HG02943 (cell line): Measurements from ENCODE around the gene GNAQ.
"Not testable (repeated sequence)": the region's sequence is repeated elsewhere in the genome, so short reads cannot be mapped to it uniquely, and the experiment has no call there.

Source experiments
- ATAC-seq: cut with Tn5 transposase; IDR thresholded peaks from one replicate; pipeline ENCODE4 v1.9.1; 2021; ENCODE audit warnings: mild to moderate bottlenecking, low read depth, moderate library complexity; ENCODE audit not compliant: unreplicated experiment

Gene GNAQ

GRCh38 chr9:77760919-77761318 lies 270.7 kb downstream of the GNAQ start:
- not testable (repeated sequence) for ATAC-seq

- ATAC-seq = no peak
Observed at GRCh38 chr9:77759391-77759790, 272.2 kb downstream of the GNAQ start.

DNA sequence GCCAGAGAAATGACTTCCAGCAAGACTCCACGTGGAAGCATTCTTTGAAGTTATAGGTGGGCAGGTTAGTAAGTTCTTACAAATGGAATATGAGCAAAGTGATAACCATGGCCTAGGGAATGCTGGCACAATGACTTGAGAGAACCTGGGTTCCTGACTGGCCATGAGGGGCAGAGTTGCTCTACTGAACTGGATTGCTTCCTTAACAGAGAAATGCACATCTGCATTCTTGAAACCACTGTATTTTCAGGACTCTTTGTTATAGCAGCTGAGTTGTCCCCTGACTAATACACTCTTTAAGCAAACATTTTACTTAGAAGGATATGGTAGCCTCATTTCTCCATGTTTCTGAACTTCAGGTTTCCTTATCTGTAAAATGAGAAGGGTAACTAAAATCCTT lies 275.2 kb downstream of the GNAQ start:
- no peak for ATAC-seq

DNA sequence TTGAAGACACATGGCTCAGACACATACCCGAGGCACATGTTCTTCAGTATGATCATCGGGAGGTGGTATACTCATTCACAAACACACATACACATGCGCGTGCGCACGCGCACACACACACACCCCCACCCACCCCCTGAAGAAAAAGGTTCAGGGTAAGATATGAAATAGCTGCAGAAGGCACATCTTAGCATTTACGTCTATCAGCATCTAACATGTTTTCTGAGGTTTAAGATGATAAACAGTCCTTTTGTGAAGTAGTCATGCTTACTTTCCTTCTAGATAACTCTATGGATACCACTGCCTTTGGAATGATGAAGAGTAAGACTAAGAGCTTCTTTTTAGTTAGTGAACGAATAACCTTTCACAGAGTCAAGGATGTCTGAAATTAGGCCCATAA lies 278.4 kb downstream of the GNAQ start:
- ATAC-seq = no peak

DNA sequence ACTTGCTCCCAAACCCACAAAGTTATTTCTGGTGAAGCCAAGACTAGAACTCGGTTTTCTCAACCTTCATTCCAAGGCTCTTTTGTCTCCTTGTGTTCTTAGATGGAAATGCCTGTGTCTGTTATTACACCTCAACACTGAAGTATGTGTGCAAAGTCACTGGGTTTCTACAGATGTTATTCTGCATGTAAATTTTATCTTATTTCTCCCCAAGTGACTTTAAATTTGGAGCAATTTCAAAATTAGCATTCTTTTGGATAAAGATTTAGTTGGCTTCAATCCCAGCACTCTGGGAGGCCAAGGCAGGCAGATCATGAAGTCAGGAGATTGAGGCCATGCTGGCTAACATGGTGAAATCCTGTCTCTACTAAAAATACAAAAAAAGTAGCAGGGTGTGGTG lies 279.1 kb downstream of the GNAQ start:
- ATAC-seq = no peak

- no peak for ATAC-seq
Observed at GRCh38 chr9:77751341-77752091, 280.1 kb downstream of the GNAQ start.

DNA sequence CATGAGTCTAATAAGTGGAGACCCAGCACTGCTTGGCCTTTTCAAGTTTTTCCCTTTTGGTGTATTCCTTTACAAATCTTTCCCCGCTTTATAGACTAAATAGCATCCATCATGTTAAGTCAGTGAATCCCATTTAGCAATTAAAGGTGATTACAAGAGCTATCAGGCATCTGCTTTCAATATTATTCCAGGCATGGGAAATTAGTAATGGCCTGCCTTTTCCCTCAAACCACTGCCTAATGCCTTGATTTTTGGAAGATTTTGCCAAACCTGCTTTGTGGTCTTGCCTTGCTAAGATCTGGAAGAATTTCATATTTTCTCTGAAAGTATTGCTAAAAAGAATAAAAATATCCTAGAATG lies 280.6 kb downstream of the GNAQ start:
- ATAC-seq = no peak

GRCh38 chr9:77750284-77750683 lies 281.3 kb downstream of the GNAQ start:
- ATAC-seq = no peak

DNA sequence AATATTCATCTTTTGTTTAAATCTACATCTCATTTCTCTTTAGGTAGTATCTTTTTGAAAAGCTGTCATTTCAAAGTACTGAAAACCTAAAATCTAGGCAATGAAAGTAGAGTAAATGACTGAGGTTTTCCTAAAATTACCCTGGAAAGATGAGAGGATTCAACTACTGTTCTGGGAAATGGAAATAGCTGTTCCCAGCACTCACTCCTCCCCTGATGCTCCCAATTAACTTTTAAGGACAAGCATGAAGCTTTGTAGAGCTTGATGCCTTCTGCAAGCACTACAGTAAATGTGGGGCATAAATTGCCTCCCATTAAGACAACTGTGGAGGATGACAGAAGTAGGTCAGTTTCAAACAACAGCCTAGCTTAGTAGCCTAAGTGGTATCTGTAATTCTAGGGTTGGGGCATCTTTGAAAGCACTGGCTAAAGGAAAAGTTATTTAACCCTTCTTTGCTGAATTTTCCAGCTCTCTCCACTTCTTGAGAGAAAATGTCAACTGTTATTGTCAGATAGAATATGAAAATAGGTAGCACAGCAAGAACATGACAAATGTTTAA lies 283.3 kb downstream of the GNAQ start:
- ATAC-seq = no peak

- ATAC-seq = no peak
Observed at GRCh38 chr9:77747163-77747562, 284.4 kb downstream of the GNAQ start.

DNA sequence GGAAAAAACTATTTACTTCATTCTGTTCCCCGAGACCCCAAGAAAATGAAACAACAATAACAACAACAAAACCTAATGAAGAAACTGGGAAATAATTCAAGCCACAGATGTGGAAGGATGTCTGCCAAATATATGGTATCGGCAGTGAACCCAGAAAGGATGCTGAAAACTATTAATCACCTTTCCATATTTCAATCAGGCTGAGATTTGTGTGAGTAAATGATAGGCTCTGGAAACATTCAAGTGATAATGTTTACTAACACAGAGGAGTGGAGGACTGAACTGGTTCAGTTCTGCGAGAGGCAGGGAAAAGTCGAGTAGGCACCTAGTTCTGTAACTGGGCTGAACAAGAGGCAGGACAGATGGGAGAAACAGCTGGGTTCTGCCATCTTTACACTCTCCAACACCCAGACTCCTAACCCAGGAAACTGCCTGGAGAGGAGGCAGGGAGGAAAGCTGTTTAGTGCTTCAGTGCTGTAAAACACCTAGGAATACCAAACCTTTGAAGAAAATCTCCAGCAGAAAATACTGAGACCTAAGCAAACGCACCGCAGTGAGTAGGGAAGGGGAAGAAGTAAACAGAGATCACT lies 286.7 kb downstream of the GNAQ start:
- ATAC-seq = no peak

- no peak for ATAC-seq
Observed at GRCh38 chr9:77743386-77743785, 288.2 kb downstream of the GNAQ start.

- ATAC-seq = no peak
Observed at GRCh38 chr9:77738932-77739331, 292.7 kb downstream of the GNAQ start.

GRCh38 chr9:77735494-77735893 lies 296.1 kb downstream of the GNAQ start:
- ATAC-seq = no peak

GRCh38 chr9:77731930-77732329 lies 299.7 kb downstream of the GNAQ start:
- no peak for ATAC-seq

GRCh38 chr9:77731008-77731698 lies 300.5 kb downstream of the GNAQ start:
- ATAC-seq = no peak

DNA sequence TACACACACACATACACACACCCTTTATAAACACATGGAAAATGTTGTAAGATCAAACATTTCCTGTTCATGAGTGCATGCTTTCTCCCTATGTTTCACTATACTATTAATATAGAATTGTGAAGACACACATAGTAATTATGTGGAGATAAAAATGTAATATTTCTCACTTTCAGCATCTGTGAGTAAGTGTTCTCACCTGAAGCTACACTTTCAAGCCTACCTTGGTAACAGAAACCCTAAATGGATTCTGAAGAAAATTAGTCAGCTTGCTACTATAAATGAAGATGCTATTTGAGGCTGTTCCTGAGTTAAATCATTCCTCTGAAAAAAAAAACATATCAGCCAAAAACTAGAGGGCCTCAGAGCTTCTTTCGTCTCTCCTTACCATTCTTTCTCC lies 302.4 kb downstream of the GNAQ start:
- ATAC-seq = no peak

GRCh38 chr9:77726814-77727213 lies 304.8 kb downstream of the GNAQ start:
- ATAC-seq = no peak

DNA sequence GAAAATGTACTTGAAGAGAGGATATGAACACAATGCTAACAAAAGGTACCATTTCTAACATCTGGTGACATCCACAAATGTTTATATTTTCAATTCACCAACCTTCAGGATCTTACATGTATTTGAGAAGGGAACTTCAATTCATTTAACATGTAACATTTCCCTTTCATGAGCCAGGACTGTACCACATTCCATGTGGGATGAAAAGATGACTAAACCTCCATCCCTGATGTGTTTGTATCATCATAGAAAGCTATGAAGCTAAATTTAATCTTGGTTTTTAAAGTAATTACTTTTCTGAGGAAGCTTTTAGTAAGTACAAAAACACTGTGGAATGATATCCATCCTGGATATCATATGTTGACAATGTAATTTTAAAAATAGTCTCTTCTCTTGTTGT lies 305.3 kb downstream of the GNAQ start:
- ATAC-seq = no peak

DNA sequence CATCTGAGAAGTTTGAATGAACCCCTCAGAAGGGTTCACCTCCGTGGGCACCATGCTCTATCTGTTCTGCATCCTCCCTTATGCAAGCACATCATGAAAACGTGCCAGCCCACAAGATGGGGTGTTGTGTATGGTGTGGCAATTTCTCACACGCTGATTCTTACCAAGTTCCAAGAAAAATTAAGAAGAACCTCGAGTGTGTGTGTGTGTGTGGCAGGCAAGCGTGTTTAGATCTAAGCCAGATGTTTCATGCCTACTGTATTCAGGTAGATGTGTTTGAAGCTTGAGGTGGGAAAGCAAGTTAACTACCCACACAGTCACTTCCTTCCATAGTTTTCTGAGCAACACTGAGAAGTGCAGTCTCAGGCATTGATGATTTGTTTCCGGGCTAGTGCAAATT lies 305.8 kb downstream of the GNAQ start:
- ATAC-seq = no peak

DNA sequence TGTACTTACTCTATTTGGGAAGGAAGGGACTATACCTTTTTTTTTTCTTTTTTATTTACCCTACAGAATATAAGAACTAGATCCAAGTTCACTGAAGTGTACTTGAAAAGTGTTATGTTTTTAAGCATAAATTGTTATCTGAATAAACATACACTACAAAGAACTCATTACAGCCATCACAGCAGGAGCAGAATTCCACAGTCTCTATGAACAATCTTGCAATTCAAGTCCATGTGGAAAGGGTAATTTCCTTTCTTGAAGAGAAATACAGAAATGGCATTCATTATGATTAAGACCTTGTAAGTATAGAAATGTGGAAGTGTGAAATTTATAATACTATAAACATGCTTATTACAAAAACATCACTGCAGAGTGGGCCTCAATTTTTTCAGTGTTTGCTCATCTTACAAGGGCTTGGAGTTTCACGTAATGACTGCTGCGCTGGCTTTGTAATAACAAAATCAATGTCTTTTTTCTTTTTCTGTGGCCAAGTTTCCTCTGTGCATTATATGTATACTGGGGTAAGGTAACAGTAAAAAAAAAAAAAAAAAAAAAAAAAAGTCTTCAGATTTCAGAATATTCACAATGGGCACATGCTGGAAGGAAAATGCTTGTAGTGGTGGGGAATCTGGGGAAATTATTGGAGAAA lies 306.4 kb downstream of the GNAQ start:
- ATAC-seq = no peak
